ENCODE measurements around the gene CEP131.

CEP131 gene

GRCh38 chr17:81252987-81253329, 30.2 kb upstream of the CEP131 start:
- in situ Hi-C loops (cut with MboI; ENCODE audit: low sequenced_read_pairs): loop anchor here (10.0 to 25.0 kb wide), 2 partner anchors 232 to 359 kb away; no protein-coding TSS in a partner anchor

- in situ Hi-C loops (cut with MboI; ENCODE audit: low sequenced_read_pairs): loop anchor here (10.0 to 25.0 kb wide), 2 partner anchors 232 to 360 kb away; no protein-coding TSS in a partner anchor
Observed at GRCh38 chr17:81252326-81252986, 29.7 kb upstream of the CEP131 start.

GRCh38 chr17:81251709-81252301, 29.0 kb upstream of the CEP131 start:
- in situ Hi-C loops (cut with MboI; ENCODE audit: low sequenced_read_pairs): loop anchor here (10.0 to 25.0 kb wide), 2 partner anchors 233 to 360 kb away; no protein-coding TSS in a partner anchor

- in situ Hi-C loops (cut with MboI; ENCODE audit: low sequenced_read_pairs): loop anchor here (10.0 to 25.0 kb wide), 2 partner anchors 234 to 361 kb away; no protein-coding TSS in a partner anchor
Observed at GRCh38 chr17:81251094-81251708, 28.4 kb upstream of the CEP131 start.

GRCh38 chr17:81250286-81251093, 27.7 kb upstream of the CEP131 start:
- in situ Hi-C loops (cut with MboI; ENCODE audit: low sequenced_read_pairs): loop anchor here (10.0 to 25.0 kb wide), 2 partner anchors 234 to 362 kb away; no protein-coding TSS in a partner anchor

DNA sequence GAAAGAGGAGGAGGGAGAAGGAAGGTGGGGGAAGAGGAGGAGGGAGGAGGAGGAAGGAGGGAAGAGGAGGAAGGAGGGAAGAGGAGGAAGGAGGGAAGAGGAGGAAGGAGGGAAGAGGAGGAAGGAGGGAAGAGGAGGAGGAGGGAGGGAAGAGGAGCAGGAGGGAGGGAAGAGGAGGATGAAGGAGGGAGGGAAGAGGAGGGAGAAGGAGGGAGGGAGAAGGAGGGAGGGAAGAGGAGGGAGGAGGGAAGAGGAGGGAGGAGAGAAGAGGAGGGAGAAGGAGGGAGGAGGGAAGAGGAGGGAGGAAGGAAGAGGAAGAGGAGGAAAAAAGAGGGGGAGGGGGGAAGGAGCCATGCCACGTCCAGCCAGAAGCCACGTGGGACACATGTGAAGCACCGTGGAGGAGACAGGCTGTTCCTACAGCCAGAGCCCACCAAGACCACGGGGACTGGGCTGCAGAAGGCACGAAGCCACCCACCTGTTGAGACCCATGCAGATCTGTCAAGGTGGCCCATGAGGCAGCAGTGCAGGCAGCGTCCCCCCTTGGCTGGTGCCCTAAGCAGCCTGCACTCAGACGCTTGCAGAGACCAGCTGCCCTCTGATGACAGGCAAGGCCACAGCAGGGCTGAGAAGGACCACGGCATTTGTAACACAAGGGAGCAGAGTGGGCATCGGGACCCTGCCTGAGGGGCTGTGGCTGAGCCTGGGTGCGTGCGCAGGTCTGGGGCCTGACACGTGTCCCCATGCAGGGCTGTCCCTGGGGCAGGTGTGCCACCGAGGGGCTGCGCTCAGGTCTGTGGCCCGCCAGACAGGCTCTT, 26.7 kb upstream of the CEP131 start:
- in situ Hi-C loops (cut with MboI; ENCODE audit: low sequenced_read_pairs): loop anchor here (10.0 to 25.0 kb wide), 3 partner anchors 112 to 363 kb away; no protein-coding TSS in a partner anchor

GRCh38 chr17:81248649-81249048, 25.9 kb upstream of the CEP131 start:
- in situ Hi-C loops (cut with MboI; ENCODE audit: low sequenced_read_pairs): loop anchor here (25.0 kb wide), 1 partner anchor 111 kb away; no protein-coding TSS in a partner anchor

GRCh38 chr17:81247339-81247990, 24.7 kb upstream of the CEP131 start:
- in situ Hi-C loops (cut with MboI; ENCODE audit: low sequenced_read_pairs): loop anchor here (25.0 kb wide), 1 partner anchor 110 kb away; no protein-coding TSS in a partner anchor

DNA sequence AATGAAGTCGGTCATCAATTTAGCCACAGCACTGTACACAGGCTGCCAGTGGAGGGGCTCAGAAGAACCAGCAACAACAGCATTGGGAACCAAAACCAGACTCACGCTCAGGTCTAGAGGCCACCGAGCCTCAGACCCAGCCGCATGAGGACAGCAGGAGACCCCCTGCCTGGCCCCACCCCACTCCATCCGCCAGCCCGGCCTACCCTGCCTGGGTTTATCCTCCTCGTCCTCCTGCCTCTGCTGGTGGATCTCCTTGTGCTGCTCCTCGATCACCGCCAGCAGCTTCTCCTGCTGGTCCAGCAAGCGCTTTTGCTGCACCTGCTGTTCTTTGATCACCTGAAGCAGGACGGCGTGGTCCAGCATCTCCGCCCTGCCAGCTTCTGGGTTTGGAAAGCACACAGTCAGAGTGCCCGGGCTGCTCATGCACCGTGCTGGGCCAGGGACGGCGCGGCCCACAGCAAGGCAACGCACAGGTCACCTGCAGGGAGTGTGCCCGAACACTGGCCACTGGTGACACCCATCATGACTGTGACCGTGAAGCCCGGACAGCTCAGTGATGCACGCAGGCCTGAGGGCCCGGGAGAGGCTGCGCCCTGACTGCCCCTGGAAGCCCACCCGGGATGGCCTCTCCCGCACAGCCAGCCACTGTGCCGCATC, 24.0 kb upstream of the CEP131 start:
- in situ Hi-C loops (cut with MboI; ENCODE audit: low sequenced_read_pairs): loop anchor here (25.0 kb wide), 1 partner anchor 110 kb away; no protein-coding TSS in a partner anchor

DNA sequence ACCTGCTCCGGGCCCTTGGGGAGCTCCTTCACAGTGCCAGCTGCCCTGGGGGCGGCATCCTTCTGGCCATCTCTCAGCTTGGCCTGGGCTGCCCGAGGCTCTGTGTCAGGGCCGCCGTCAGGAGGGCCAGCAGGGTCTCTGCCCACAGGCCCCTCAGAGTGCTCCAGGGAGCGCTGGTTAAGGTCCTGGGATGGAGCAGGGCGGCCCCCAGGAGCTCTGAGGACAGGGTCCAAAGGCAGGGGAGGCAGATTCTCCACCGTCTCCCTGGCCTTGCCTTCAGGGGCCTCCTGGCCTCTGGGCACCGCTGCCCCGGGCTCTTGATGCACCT, 23.5 kb upstream of the CEP131 start:
- in situ Hi-C loops (cut with MboI; ENCODE audit: low sequenced_read_pairs): loop anchor here (25.0 kb wide), 1 partner anchor 109 kb away; no protein-coding TSS in a partner anchor

- in situ Hi-C loops (cut with MboI; ENCODE audit: low sequenced_read_pairs): loop anchor here (25.0 kb wide), 1 partner anchor 109 kb away; no protein-coding TSS in a partner anchor
Observed at GRCh38 chr17:81245665-81246342, 23.0 kb upstream of the CEP131 start.

GRCh38 chr17:81245024-81245664, 22.4 kb upstream of the CEP131 start:
- in situ Hi-C loops (cut with MboI; ENCODE audit: low sequenced_read_pairs): loop anchor here (25.0 kb wide), 1 partner anchor 108 kb away; no protein-coding TSS in a partner anchor

GRCh38 chr17:81244358-81245023, 21.7 kb upstream of the CEP131 start:
- in situ Hi-C loops (cut with MboI; ENCODE audit: low sequenced_read_pairs): loop anchor here (25.0 kb wide), 1 partner anchor 107 kb away; no protein-coding TSS in a partner anchor

- in situ Hi-C loops (cut with MboI; ENCODE audit: low sequenced_read_pairs): loop anchor here (25.0 kb wide), 1 partner anchor 106 kb away; no protein-coding TSS in a partner anchor
Observed at GRCh38 chr17:81243333-81243664, 20.5 kb upstream of the CEP131 start.

DNA sequence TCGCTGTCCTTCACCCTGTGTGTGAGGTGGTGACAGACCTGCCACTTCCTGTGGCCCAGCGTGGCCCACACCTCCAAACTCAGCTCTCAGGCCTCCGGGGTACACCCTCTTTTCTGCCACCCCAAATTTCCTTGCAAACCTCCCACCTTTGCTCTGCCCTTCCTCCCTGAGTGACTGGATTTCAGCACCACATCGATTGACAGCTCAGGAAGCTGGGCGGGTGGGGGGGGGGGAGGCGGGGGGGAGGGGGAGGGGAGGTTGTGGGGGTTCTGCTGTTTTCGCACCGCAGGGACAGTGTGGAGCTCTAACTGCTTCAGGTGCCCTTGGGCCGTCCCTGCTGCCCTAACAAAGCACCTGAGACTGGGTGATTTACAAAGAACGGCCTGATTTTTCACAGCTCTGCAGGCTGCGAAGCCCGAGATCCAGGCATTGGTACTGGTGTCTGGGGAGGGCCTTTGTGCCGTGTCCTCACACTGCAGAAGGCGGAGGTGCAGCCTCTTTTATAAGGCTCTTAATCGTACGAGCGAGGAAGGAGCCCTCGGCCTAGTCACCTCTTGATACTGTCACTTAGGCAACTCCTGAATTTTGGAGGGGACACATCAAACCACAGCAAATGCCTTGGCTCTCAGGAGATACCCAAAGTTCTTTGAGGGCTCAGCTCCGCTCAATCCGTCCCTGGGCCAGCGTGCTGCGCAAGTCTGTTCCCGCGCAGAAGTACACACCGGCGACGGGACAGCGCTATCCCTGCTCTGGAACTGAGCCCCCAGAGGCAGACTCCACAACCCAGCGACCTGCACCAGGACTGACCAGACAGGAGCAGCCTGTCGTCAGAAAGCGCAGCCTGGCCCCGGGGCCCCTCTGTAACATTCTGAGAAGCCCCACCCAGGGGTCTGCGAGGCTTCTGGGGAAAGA, 19.9 kb upstream of the CEP131 start:
- in situ Hi-C loops (cut with MboI; ENCODE audit: low sequenced_read_pairs): loop anchor here (25.0 kb wide), 1 partner anchor 105 kb away; no protein-coding TSS in a partner anchor

All from HL-60/S4 treated with phorbol 12-myristate 13-acetate at 8.2 ng/mL for 4 days and 3 days (cell line).